HEK293T (cell line): ENCODE data around the gene LST1.

Experiments used
- ARNT ChIP-seq: fragments of 450-650 bp; IDR thresholded peaks from 2 replicates; pipeline ENCODE4 v1.6.1; 2017; ENCODE audit warnings: mild to moderate bottlenecking
- BHLHE40 ChIP-seq: fragments of 450-650 bp; IDR thresholded peaks from 2 replicates; pipeline ENCODE4 v1.6.1; 2016; ENCODE audit warnings: mild to moderate bottlenecking, moderate library complexity, borderline replicate concordance
- ELF4 ChIP-seq: fragments of 450-650 bp; IDR thresholded peaks from 2 replicates; pipeline ENCODE4 v1.6.1; 2017; ENCODE audit warnings: antibody characterized with exemption
- FOXM1 ChIP-seq: fragments of 450-650 bp; IDR thresholded peaks from 2 replicates; pipeline ENCODE4 v1.6.1; 2017; ENCODE audit warnings: mild to moderate bottlenecking, borderline replicate concordance
- L3MBTL2 ChIP-seq: fragments of 450-650 bp; conservative IDR thresholded peaks from 2 replicates; pipeline ENCODE4 v1.6.1; 2016; ENCODE audit warnings: mild to moderate bottlenecking
- SP1 ChIP-seq: fragments of 450-650 bp; IDR thresholded peaks from 2 replicates; pipeline ENCODE4 v1.6.1; 2017
- SUZ12 ChIP-seq: fragments of 450-650 bp; IDR thresholded peaks from 2 replicates; pipeline ENCODE4 v1.6.1; 2016; ENCODE audit warnings: mild to moderate bottlenecking
- TARDBP ChIP-seq: fragments of 450-650 bp; IDR thresholded peaks from 2 replicates; pipeline ENCODE4 v1.6.1; 2016

GRCh38 chr6:31575335-31575901 lies 10.7 kb upstream of the LST1 start, which contains the start of gene TNF:
- TF ChIP-seq FOXM1 (no peak), L3MBTL2 (no peak), ARNT (no peak), SP1 (no peak), BHLHE40 (no peak), SUZ12 (no peak), ELF4 (no peak), TARDBP (no peak)
